Sigmoid colon (tissue), 4 donors: ENCODE data around the gene FIP1L1.

Source experiments
- CTCF ChIP-seq, 4 experiments: fragments of 450-650 bp in 3 of 4; fragments of 200-600 bp in 1 of 4; IDR thresholded peaks; one replicate each; pipeline ENCODE4 v1.5.1; 2016 to 2019; ENCODE audit warnings: antibody characterized with exemption in 4 of 4, mild to moderate bottlenecking in 3 of 4, moderate library complexity in 2 of 4
- EP300 ChIP-seq, 4 donors: sonication (generic); formaldehyde crosslinking; IDR thresholded peaks; one replicate each; pipeline ENCODE4 v1.6.1; 2017; ENCODE audit warnings: antibody characterized with exemption in 4 of 4
- POLR2A ChIP-seq, 2 donors: fragments of 450-650 bp; IDR thresholded peaks; one replicate each; pipeline ENCODE4 v1.6.1; 2016; ENCODE audit warnings: antibody characterized with exemption in 2 of 2, mild to moderate bottlenecking in 2 of 2, moderate library complexity in 2 of 2
- POLR2AphosphoS5 ChIP-seq, 4 donors: sonication (generic); formaldehyde crosslinking; IDR thresholded peaks; one replicate each; pipeline ENCODE4 v1.6.1; 2017; ENCODE audit warnings: antibody characterized with exemption in 4 of 4

DNA sequence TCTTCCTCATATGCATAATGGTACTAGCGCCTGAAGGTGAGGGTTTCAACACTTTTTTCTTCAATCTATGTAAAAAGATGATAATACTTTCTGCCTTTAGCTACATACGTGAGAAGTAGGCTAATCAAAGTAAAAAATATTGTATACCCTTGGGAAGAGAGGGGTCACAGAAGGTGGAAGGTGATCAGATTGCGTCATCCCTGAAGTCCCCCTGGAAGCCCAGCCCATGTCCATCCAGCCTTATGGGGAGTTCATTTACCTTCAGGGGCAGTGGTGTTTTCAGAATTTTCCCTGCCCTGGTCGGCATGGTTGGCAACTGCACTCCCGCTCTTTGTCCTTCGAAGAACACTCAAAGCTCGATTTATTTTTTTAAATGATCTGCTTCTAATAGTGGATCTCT is 129.6 kb downstream of the FIP1L1 start:
- TF ChIP-seq POLR2A (IDR thresholded peaks at IDR 0.05) (no peak), CTCF (IDR thresholded peaks at IDR 0.05) (no peak), POLR2AphosphoS5 (IDR thresholded peaks at IDR 0.05) (no peak), EP300 (IDR thresholded peaks at IDR 0.05) (no peak)
